B cell (primary cell): ENCODE measurements around the gene MYL4. TPM values are rescaled to one million over a fixed set of nuclear protein-coding genes. Genes with fewer than 3 reads are reported as not detected.
"Not testable (repeated sequence)": the region's sequence is repeated elsewhere in the genome, so short reads cannot be mapped to it uniquely, and the experiment has no call there.

Experiments used
- ATAC-seq: fragments of 200-7000 bp; cut with Tn5 transposase; one replicate; pipeline ENCODE4 v1.10.0; 2021; ENCODE audit warnings: low read depth, mild to moderate bottlenecking, moderate number of reproducible peaks, moderate library complexity
- CTCF ChIA-PET: fragments of 350-600 bp; sonication (Branson Sonifier 250); formaldehyde crosslinking; loops from one replicate; lab custom pipeline; 2021; ENCODE audit warnings: antibody characterized with exemption, inconsistent platforms; lab: Charles Lee
- POLR2A ChIA-PET: fragments of 350-600 bp; sonication (Branson Sonifier 250); formaldehyde crosslinking; loops from one replicate; lab custom pipeline; 2021; ENCODE audit warnings: antibody characterized with exemption; lab: Charles Lee
- DNase-seq: peaks from one replicate; pipeline ENCODE4 v3.0.0; 2013
- H2AFZ ChIP-seq: 2 replicates; pipeline ENCODE4 v1.6.1; 2012; ENCODE audit warnings: mild to moderate bottlenecking, low read depth, low read length; ENCODE audit not compliant: insufficient read depth, poor library complexity, severe bottlenecking
- H3K27ac ChIP-seq, 2 donors: 1 replicate in 1 of 2; 2 replicates in 1 of 2; pipeline ENCODE4 v1.5.1; 2012 to 2013; ENCODE audit warnings: low read length in 2 of 2, mild to moderate bottlenecking in 2 of 2, moderate library complexity in 1 of 2
- H3K27me3 ChIP-seq, 4 experiments: fragments of 200-600 bp in 1 of 4; sonication (generic) in 1 of 4; replicated peaks in 1 of 4; 1 replicate in 2 of 4; 2 replicates in 2 of 4; pipeline versions ENCODE4 v1.6.1 to v1.7.0; 2013 to 2016; ENCODE audit warnings: low read length in 3 of 4, mild to moderate bottlenecking in 2 of 4, mixed read lengths in 1 of 4, moderate library complexity in 1 of 4; ENCODE audit not compliant: insufficient read depth in 4 of 4, control insufficient read depth in 3 of 4; ENCODE audit errors: control extremely low read depth in 1 of 4
- H3K36me3 ChIP-seq, 2 experiments: replicated peaks in 1 of 2; 1 replicate in 1 of 2; 2 replicates in 1 of 2; pipeline versions ENCODE4 v1.6.1 to v1.7.1; 2013; ENCODE audit warnings: low read length in 1 of 2; ENCODE audit not compliant: insufficient read depth in 2 of 2, control insufficient read depth in 1 of 2; ENCODE audit errors: control extremely low read depth in 1 of 2, extremely low read depth in 1 of 2
- H3K4me1 ChIP-seq, 2 donors: fragments of 200-600 bp in 1 of 2; sonication (generic) in 1 of 2; 1 replicate in 1 of 2; 2 replicates in 1 of 2; pipeline versions ENCODE4 v1.5.1 to v1.6.1; 2013 to 2017; ENCODE audit warnings: low read length in 2 of 2; ENCODE audit not compliant: control insufficient read depth in 2 of 2, insufficient read depth in 2 of 2
- H3K4me2 ChIP-seq: replicated peaks from 2 replicates; pipeline ENCODE3; 2012; ENCODE audit warnings: mild to moderate bottlenecking, low read depth, low read length; ENCODE audit not compliant: poor library complexity, severe bottlenecking
- H3K4me3 ChIP-seq, 5 experiments: fragments of 200-600 bp in 1 of 5; sonication (generic) in 1 of 5; 1 replicate in 3 of 5; 2 replicates in 2 of 5; pipeline versions ENCODE4 v1.5.1 to v1.7.0; 2011 to 2016; ENCODE audit warnings: low read length in 4 of 5, mild to moderate bottlenecking in 4 of 5, low read depth in 2 of 5, control low read depth in 1 of 5, moderate library complexity in 1 of 5; ENCODE audit not compliant: insufficient read depth in 1 of 5; ENCODE audit errors: control extremely low read depth in 1 of 5, extremely low read depth in 1 of 5
- H3K79me2 ChIP-seq: fragments of 200-600 bp; sonication (generic); one replicate; pipeline ENCODE4 v1.6.0; 2016; ENCODE audit warnings: low read length; ENCODE audit not compliant: control insufficient read depth, insufficient read depth
- H3K9ac ChIP-seq: fragments of 200-600 bp; sonication (generic); 2 replicates; pipeline ENCODE4 v1.6.1; 2017; ENCODE audit warnings: mild to moderate bottlenecking, low read length, moderate library complexity
- H3K9me3 ChIP-seq, 3 donors: one replicate each; pipeline versions ENCODE4 v1.6.1 to v1.7.1; 2013; ENCODE audit warnings: low read length in 2 of 3; ENCODE audit not compliant: control insufficient read depth in 2 of 3, insufficient read depth in 1 of 3; ENCODE audit errors: control extremely low read depth in 1 of 3
- H4K20me1 ChIP-seq: 2 replicates; pipeline ENCODE4 v1.6.0; 2012; ENCODE audit warnings: mild to moderate bottlenecking, low read length; ENCODE audit not compliant: insufficient read depth, control insufficient read depth, poor library complexity, severe bottlenecking
- H3K27ac Mint-ChIP-seq: one replicate; pipeline ENCODE4 v1.8.0; 2021; ENCODE audit warnings: mixed read lengths
- H3K27me3 Mint-ChIP-seq: one replicate; pipeline ENCODE4 v1.8.0; 2021; ENCODE audit warnings: mixed read lengths
- H3K4me1 Mint-ChIP-seq: one replicate; pipeline ENCODE4 v1.8.0; 2021; ENCODE audit warnings: mixed read lengths
- H3K4me3 Mint-ChIP-seq: one replicate; pipeline ENCODE4 v1.8.0; 2021; ENCODE audit warnings: mixed read lengths
- H3K9me3 Mint-ChIP-seq: one replicate; pipeline ENCODE4 v1.8.0; 2022; ENCODE audit warnings: mixed read lengths; ENCODE audit not compliant: insufficient read depth
- EZH2 ChIP-seq: IDR thresholded peaks from 2 replicates; pipeline ENCODE4 v1.6.1; 2012; ENCODE audit warnings: borderline replicate concordance, low read depth, mild to moderate bottlenecking, moderate library complexity, low read length; ENCODE audit not compliant: insufficient read depth, poor library complexity, severe bottlenecking
- WGBS: methylation state at CpG from one replicate; pipeline ENCODE4 v1.1.5; 2013; ENCODE audit warnings: missing lambda C conversion rate; ENCODE audit not compliant: insufficient coverage; 5-methylcytosine and 5-hydroxymethylcytosine counted together
- intact Hi-C: fragments of 100-400 bp; cut with micrococcal nuclease; formaldehyde crosslinking; loops from one replicate; pipeline ENCODE4 v1.10.0; 2022
- polyA plus RNA-seq: library from polyadenylated mRNA; depleted of rRNA; stranded (reverse); fragments of >200 nt; gene quantifications from 2 replicates; pipeline ENCODE4 v1.2.3, GENCODE V29; 2012
- total RNA-seq, 2 donors: library from RNA; stranded (reverse); fragments of 120-200 nt in 1 of 2; gene quantifications; 1 replicate in 1 of 2; 2 replicates in 1 of 2; pipeline versions ENCODE4 v1.2.3 to v1.2.4, GENCODE V29; 2013 to 2022
- TF ChIP-seq, protein P1 (sequence below): fragments of 200-600 bp; IDR thresholded peaks from one replicate; pipeline ENCODE4 v1.8.0; 2022; ENCODE audit warnings: antibody characterized with exemption, mild to moderate bottlenecking

The MYL4 gene
- total and polyA plus RNA-seq, 2 donors (not counting 1 experiment from before 2014, with no cell fraction given) = 0.16 to 0.42 TPM

DNA sequence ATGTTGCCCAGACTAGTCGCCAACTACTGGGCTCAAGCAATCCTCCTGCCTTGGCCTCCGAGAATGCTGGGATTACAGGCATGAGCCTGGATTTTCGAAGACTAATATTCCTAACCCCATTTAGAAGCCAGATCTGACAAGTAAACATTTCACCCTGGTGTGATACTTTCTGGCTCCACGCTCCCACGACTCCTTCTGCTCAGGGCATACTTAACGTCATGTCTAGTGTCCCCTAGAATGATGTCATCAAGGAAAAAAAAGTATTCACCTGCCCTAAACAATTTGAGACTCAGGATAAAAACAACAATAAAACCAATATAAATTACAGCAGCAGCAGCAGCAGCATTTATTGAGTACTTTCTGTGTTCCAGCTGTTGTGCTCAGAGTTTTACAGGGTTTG is 57.6 kb downstream of the MYL4 start:
- H3K4me1 ChIP-seq = peaks cover 0 to 5% of the 10 kb centered on the region in 2 donors
- Mint-ChIP-seq H3K27ac (no peak overlapping the region), H3K9me3 (peaks cover 8% of the 10 kb centered on the region), H3K4me3 (no peak overlapping the region), H3K27me3 (no peaks in the 10 kb centered on the region), H3K4me1 (peaks cover 24% of the 10 kb centered on the region)
- H3K27ac ChIP-seq = no peak overlapping the region
- intact Hi-C loops = loop anchor here (1.0 kb wide), 1 partner anchor 20 kb away; no protein-coding TSS in a partner anchor
- ChIA-PET POLR2A (no interaction called here), CTCF (no interaction called here)
- H4K20me1 ChIP-seq = no peaks in the 10 kb centered on the region
- no peak overlapping the region for H3K4me3 ChIP-seq
- 84% methylated on average over 5 of the region's 6 CpGs for WGBS
- H3K79me2 ChIP-seq = no peaks in the 10 kb centered on the region
- no peak overlapping the region for H3K9ac ChIP-seq
- no peak overlapping the region for H3K4me2 ChIP-seq
- peaks cover 0 to 8% (median 2%) of the 10 kb centered on the region in 3 donors for H3K9me3 ChIP-seq
- no peak for DNase-seq
- no peak overlapping the region for H2AFZ ChIP-seq
- no peaks in the 10 kb centered on the region for H3K27me3 ChIP-seq
- H3K36me3 ChIP-seq = no peaks in the 10 kb centered on the region
- ATAC-seq = no peak
- TF ChIP-seq, protein P1, sequence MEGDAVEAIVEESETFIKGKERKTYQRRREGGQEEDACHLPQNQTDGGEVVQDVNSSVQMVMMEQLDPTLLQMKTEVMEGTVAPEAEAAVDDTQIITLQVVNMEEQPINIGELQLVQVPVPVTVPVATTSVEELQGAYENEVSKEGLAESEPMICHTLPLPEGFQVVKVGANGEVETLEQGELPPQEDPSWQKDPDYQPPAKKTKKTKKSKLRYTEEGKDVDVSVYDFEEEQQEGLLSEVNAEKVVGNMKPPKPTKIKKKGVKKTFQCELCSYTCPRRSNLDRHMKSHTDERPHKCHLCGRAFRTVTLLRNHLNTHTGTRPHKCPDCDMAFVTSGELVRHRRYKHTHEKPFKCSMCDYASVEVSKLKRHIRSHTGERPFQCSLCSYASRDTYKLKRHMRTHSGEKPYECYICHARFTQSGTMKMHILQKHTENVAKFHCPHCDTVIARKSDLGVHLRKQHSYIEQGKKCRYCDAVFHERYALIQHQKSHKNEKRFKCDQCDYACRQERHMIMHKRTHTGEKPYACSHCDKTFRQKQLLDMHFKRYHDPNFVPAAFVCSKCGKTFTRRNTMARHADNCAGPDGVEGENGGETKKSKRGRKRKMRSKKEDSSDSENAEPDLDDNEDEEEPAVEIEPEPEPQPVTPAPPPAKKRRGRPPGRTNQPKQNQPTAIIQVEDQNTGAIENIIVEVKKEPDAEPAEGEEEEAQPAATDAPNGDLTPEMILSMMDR = no peak
- TF ChIP-seq EZH2 = no peak

DNA sequence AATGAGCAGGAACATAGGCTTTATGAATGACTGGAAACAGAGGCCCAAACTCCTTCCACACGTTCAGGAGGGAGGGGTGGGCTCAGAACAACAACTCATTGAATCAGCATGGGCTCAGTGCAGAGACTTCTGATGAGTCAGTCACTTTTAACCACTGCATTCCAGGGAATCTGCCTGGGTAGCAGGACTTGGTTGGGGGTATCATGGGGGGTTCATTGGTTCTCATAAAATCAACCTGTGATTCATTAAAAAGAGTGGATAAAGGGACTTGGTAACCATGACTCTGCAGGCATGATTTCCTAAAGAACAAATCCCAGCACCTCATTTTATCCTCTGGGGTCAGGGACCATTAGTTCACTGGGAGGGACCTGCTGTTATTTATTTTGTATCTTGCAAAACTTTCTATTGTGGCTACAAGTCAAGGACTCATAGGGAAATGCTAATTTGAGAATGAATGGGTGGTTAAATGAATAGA is 58.2 kb downstream of the MYL4 start:
- peaks cover 0 to 8% (median 2%) of the 10 kb centered on the region in 3 donors for H3K9me3 ChIP-seq
- no peaks in the 10 kb centered on the region for H3K27me3 ChIP-seq
- Mint-ChIP-seq H3K27me3 (no peaks in the 10 kb centered on the region), H3K9me3 (peaks cover 8% of the 10 kb centered on the region), H3K27ac (no peak overlapping the region), H3K4me3 (no peak overlapping the region), H3K4me1 (peaks cover 27% of the 10 kb centered on the region)
- H3K4me3 ChIP-seq = no peak overlapping the region
- WGBS = no CpG with 5 or more reads among the region's 1 CpG
- H3K9ac ChIP-seq = no peak overlapping the region
- H2AFZ ChIP-seq = no peak overlapping the region
- TF ChIP-seq, protein P1 = no peak
- no peak for TF ChIP-seq EZH2
- ChIA-PET POLR2A (no interaction called here), CTCF (interaction anchor here (1.4 kb wide), 1 partner anchor 48 kb away, joined by 3 read pairs; no protein-coding TSS in a partner anchor)
- peaks cover 0 to 5% of the 10 kb centered on the region in 2 donors for H3K4me1 ChIP-seq
- H3K27ac ChIP-seq = no peak overlapping the region
- no peaks in the 10 kb centered on the region for H3K36me3 ChIP-seq
- H3K79me2 ChIP-seq = no peaks in the 10 kb centered on the region
- H4K20me1 ChIP-seq = no peaks in the 10 kb centered on the region
- no peak for DNase-seq
- intact Hi-C loops = no loop called here
- no peak overlapping the region for H3K4me2 ChIP-seq
- ATAC-seq = no peak

DNA sequence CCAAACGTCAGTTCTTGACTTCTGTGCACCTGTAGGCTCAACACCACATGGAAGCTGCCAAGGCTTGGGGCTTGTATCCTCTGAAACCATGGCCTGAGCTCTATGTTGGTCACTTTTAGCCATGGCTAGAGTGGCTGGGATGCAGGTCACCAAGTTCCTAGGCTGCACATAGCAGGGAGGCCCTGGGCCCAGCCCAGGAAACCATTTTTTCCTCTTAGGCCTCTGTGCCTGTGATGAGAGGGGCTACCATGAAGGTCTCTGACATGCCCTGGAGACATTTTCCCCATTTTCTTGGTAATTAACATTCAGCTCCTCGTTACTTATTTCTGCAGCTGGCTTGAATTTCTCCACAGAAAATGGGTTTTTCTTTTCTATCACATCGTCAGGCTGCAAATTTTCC is 59.8 kb downstream of the MYL4 start:
- H3K4me2 ChIP-seq, ATAC-seq, H3K9ac ChIP-seq, H3K9me3 Mint-ChIP-seq, intact Hi-C loops, H3K27me3 Mint-ChIP-seq, H3K36me3 ChIP-seq, H3K27ac ChIP-seq, H4K20me1 ChIP-seq, H3K4me3 Mint-ChIP-seq, H3K27me3 ChIP-seq, H3K9me3 ChIP-seq, POLR2A ChIA-PET, H3K4me1 ChIP-seq, H3K4me3 ChIP-seq, DNase-seq, H3K79me2 ChIP-seq, H3K27ac Mint-ChIP-seq, H2AFZ ChIP-seq: not testable (repeated sequence)
- CTCF ChIA-PET = interaction anchor here (1.4 kb wide), 1 partner anchor 47 kb away, joined by 3 read pairs; no protein-coding TSS in a partner anchor
- peaks cover 31% of the 10 kb centered on the region for H3K4me1 Mint-ChIP-seq
- 92% methylated on average over 3 of the region's 3 CpGs for WGBS
